GM23338 (cell line): ENCODE measurements around the gene CACNA2D3. TPM values are rescaled to one million over a fixed set of nuclear protein-coding genes. Genes with fewer than 3 reads are reported as not detected.

Source experiments
- ATAC-seq: fragments of 200-7000 bp; cut with Tn5 transposase; 3 replicates; pipeline ENCODE4 v1.9.1; 2020
- DNase-seq: peaks from one replicate; pipeline ENCODE4 v3.0.0-alpha.2; 2015; ENCODE audit warnings: low spot score
- H2AFZ ChIP-seq: fragments of 200-600 bp; sonication (generic); 2 replicates; pipeline ENCODE4 v1.8.0; 2016; ENCODE audit warnings: antibody characterized with exemption, mild to moderate bottlenecking, moderate library complexity
- H3F3A ChIP-seq: fragments of 200-600 bp; sonication (generic); replicated peaks from 2 replicates; pipeline ENCODE4 v1.8.0; 2017; ENCODE audit warnings: antibody characterized with exemption, mixed run types, low read depth
- H3K27ac ChIP-seq: fragments of 200-600 bp; sonication (generic); 2 replicates; pipeline ENCODE4 v1.6.1; 2016; ENCODE audit warnings: low read depth
- H3K27me3 ChIP-seq: fragments of 200-600 bp; sonication (generic); 2 replicates; pipeline ENCODE4 v1.8.0; 2016; ENCODE audit warnings: mild to moderate bottlenecking, mixed run types, moderate library complexity; ENCODE audit not compliant: insufficient read depth
- H3K36me3 ChIP-seq: fragments of 200-600 bp; sonication (generic); 2 replicates; pipeline ENCODE4 v1.8.0; 2016; ENCODE audit warnings: mild to moderate bottlenecking; ENCODE audit not compliant: insufficient read depth
- H3K4me1 ChIP-seq: fragments of 200-600 bp; sonication (generic); 2 replicates; pipeline ENCODE4 v1.8.0; 2016; ENCODE audit warnings: mild to moderate bottlenecking, moderate library complexity; ENCODE audit not compliant: insufficient read depth
- H3K4me2 ChIP-seq: fragments of 200-600 bp; sonication (generic); 2 replicates; pipeline ENCODE4 v1.7.1; 2017; ENCODE audit warnings: mixed run types
- H3K4me3 ChIP-seq: fragments of 200-600 bp; sonication (generic); 2 replicates; pipeline ENCODE4 v1.6.1; 2016; ENCODE audit warnings: mixed run types
- H3K79me2 ChIP-seq: fragments of 200-600 bp; sonication (generic); replicated peaks from 2 replicates; pipeline ENCODE4 v1.8.0; 2017; ENCODE audit warnings: mild to moderate bottlenecking; ENCODE audit not compliant: insufficient read depth
- H3K9me2 ChIP-seq: fragments of 200-600 bp; sonication (generic); 2 replicates; pipeline ENCODE4 v1.8.0; 2017; ENCODE audit not compliant: insufficient read depth
- H4K20me1 ChIP-seq: fragments of 200-600 bp; sonication (generic); replicated peaks from 2 replicates; pipeline ENCODE4 v1.8.0; 2017; ENCODE audit warnings: mild to moderate bottlenecking; ENCODE audit not compliant: insufficient read depth
- H3K27ac Mint-ChIP-seq: 2 replicates; pipeline ENCODE4 v1.8.0; 2020; ENCODE audit warnings: inconsistent platforms, mild to moderate bottlenecking, moderate library complexity, mixed read lengths
- H3K27me3 Mint-ChIP-seq: 3 replicates; pipeline ENCODE4 v1.8.0; 2022; ENCODE audit warnings: low read depth, mild to moderate bottlenecking, moderate library complexity, mixed read lengths, inconsistent platforms; ENCODE audit not compliant: insufficient read depth, poor library complexity
- H3K36me3 Mint-ChIP-seq: 3 replicates; pipeline ENCODE4 v1.8.0; 2021; ENCODE audit warnings: low read depth, mild to moderate bottlenecking, inconsistent platforms, moderate library complexity, mixed read lengths
- H3K4me1 Mint-ChIP-seq: 3 replicates; pipeline ENCODE4 v1.8.0; 2020; ENCODE audit warnings: mild to moderate bottlenecking, inconsistent platforms, mixed read lengths
- H3K4me3 Mint-ChIP-seq: 3 replicates; pipeline ENCODE4 v1.8.0; 2021; ENCODE audit warnings: moderate library complexity, mild to moderate bottlenecking, inconsistent platforms, mixed read lengths
- H3K9me3 Mint-ChIP-seq: 3 replicates; pipeline ENCODE4 v1.8.0; 2020; ENCODE audit warnings: moderate library complexity, mild to moderate bottlenecking, inconsistent platforms, mixed read lengths
- CTCF ChIP-seq, 2 experiments: fragments of 200-600 bp in 1 of 2; sonication (generic) in 1 of 2; conservative IDR thresholded peaks; 2 replicates each; pipeline versions ENCODE4 v1.5.1 to v1.6.1; 2016 to 2017; ENCODE audit warnings: antibody characterized with exemption in 2 of 2, low read depth in 2 of 2, mild to moderate bottlenecking in 2 of 2, moderate library complexity in 1 of 2
- EZH2 ChIP-seq: fragments of 200-600 bp; sonication (generic); IDR thresholded peaks from one replicate; pipeline ENCODE4 v1.8.0; 2017; ENCODE audit warnings: antibody characterized with exemption, mild to moderate bottlenecking, low read depth; ENCODE audit not compliant: unreplicated experiment
- POLR2AphosphoS5 ChIP-seq: IDR thresholded peaks from 2 replicates; pipeline ENCODE4 v1.6.1; 2016; ENCODE audit warnings: antibody characterized with exemption, low read depth
- ZNF331 ChIP-seq: fragments of 250-450 bp; sonication (Bioruptor Pico); IDR thresholded peaks from 2 replicates; pipeline ENCODE4 v1.5.0; 2020; ENCODE audit warnings: low read depth, mild to moderate bottlenecking, moderate library complexity
- ZNF462 ChIP-seq: fragments of 250-450 bp; sonication (Bioruptor Pico); IDR thresholded peaks from 2 replicates; pipeline ENCODE4 v1.5.0; 2020; ENCODE audit warnings: mild to moderate bottlenecking, moderate library complexity
- polyA plus RNA-seq: library from polyadenylated mRNA; unstranded; fragments of >200 nt; fragmentation: Nextera tagmentation; extraction: Ambion mirVana; gene quantifications from 2 replicates; pipeline ENCODE4 v1.2.1, GENCODE V29; 2016
- total RNA-seq: library from RNA; depleted of rRNA; stranded (reverse); fragments of >200 nt; shearing (Covaris generic); gene quantifications from 2 replicates; pipeline ENCODE4 v1.2.3, GENCODE V29; 2014
- TF ChIP-seq, protein P1 (sequence below): IDR thresholded peaks from 2 replicates; pipeline ENCODE4 v1.6.1; 2016; ENCODE audit warnings: antibody characterized with exemption
- TF ChIP-seq, protein P2 (sequence below): IDR thresholded peaks from one replicate; pipeline ENCODE4 v1.6.1; 2018; ENCODE audit warnings: antibody characterized with exemption; ENCODE audit not compliant: unreplicated experiment

Gene CACNA2D3
- total and polyA plus RNA-seq, 2 experiments from 2014 or later: 2.2 to 2.3 TPM

DNA sequence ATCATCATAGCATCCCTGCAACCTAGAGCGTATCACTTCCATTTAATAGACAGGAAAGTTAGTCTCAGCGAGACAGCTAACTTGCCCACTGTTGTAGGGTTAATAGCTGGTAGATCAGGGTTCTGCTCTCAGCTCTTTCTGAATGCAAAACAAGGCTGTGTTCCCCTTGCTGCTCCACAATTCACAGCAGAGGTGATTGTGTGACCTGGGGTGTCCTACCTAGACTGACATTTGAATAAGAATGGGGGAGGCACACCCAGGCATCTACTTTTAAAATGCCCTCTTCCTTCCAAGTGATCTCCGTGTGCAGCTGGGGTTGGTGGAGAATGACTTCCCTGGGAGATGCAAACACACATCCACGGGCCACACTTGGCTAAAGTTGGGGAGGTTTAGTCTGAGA, 43.0 kb upstream of the CACNA2D3 start:
- Histone ChIP-seq H2AFZ (peak overlapping the region; percentile 48; the same call in 1 of the 2 replicates), H3K4me2 (peak overlapping the region; percentile 60), H3K4me3 (peak overlapping the region; percentile 34; the same call in 1 of the 2 replicates), H4K20me1 (no peaks in the 10 kb centered on the region), H3K27ac (peak overlapping the region; percentile 28), H3K79me2 (no peaks in the 10 kb centered on the region), H3K27me3 (no peaks in the 10 kb centered on the region), H3K4me1 (peaks cover 27% of the 10 kb centered on the region), H3K9me2 (no peaks in the 10 kb centered on the region), H3F3A (no peaks in the 10 kb centered on the region), H3K36me3 (no peaks in the 10 kb centered on the region)
- H3K36me3 Mint-ChIP-seq: no peaks in the 10 kb centered on the region
- ATAC-seq (peak; percentile 89), DNase-seq (peak; percentile 40)
- H3K9me3 Mint-ChIP-seq: no peaks in the 10 kb centered on the region
- peaks cover 6% of the 10 kb centered on the region for H3K27me3 Mint-ChIP-seq
- peak overlapping the region; percentile 31 for H3K4me3 Mint-ChIP-seq
- peaks cover 40% of the 10 kb centered on the region for H3K4me1 Mint-ChIP-seq
- peak overlapping the region; percentile 41 for H3K27ac Mint-ChIP-seq
- TF ChIP-seq, protein P1, sequence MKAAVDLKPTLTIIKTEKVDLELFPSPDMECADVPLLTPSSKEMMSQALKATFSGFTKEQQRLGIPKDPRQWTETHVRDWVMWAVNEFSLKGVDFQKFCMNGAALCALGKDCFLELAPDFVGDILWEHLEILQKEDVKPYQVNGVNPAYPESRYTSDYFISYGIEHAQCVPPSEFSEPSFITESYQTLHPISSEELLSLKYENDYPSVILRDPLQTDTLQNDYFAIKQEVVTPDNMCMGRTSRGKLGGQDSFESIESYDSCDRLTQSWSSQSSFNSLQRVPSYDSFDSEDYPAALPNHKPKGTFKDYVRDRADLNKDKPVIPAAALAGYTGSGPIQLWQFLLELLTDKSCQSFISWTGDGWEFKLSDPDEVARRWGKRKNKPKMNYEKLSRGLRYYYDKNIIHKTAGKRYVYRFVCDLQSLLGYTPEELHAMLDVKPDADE: no peak
- peak; percentile 81 for TF ChIP-seq ZNF462 (CRISPR knock-in tag)

DNA sequence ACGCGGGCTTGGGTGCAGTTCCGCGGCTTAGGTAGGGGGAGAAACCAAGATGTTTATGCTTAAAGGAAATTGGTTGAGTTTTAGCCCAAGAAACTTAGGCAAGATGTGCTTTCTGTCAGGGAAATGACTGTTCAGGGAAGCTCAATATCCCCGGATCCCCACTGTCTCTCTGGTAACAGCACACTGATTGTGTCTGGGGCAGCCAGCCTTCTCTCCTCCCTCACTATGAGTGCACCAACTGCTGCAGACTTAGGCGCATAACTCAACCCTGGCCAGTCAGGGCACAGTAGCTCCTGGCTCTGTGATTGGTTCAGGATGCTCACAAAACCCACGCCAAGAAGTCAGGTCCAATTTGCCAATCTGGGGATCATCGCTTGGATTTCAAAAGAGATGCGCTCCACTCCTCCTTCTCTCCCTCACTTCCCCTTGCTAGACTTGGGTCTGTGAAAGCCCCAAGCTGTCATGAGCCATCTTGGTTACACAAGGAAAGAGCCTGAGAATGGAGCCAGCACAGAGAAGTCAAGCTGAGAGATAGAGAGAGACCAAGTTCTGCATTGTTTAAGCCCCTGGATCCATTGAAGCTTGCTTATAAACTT, 42.5 kb upstream of the CACNA2D3 start:
- no peaks in the 10 kb centered on the region for H3K9me3 Mint-ChIP-seq
- Histone ChIP-seq H3K4me1 (peaks cover 27% of the 10 kb centered on the region), H3K36me3 (no peaks in the 10 kb centered on the region), H3F3A (no peaks in the 10 kb centered on the region), H3K27me3 (no peaks in the 10 kb centered on the region), H3K9me2 (no peaks in the 10 kb centered on the region), H3K79me2 (no peaks in the 10 kb centered on the region), H2AFZ (peak overlapping the region; percentile 72; the same call in 1 of the 2 replicates), H3K4me2 (peak overlapping the region; percentile 60), H3K4me3 (peak overlapping the region; percentile 34; the same call in 1 of the 2 replicates), H3K27ac (peak overlapping the region; percentile 28), H4K20me1 (no peaks in the 10 kb centered on the region)
- H3K27me3 Mint-ChIP-seq: peaks cover 6% of the 10 kb centered on the region
- H3K36me3 Mint-ChIP-seq: no peaks in the 10 kb centered on the region
- peak overlapping the region; percentile 46 for H3K27ac Mint-ChIP-seq
- peaks cover 40% of the 10 kb centered on the region for H3K4me1 Mint-ChIP-seq
- ATAC-seq (peak; percentile 78), DNase-seq (peak; percentile 44)
- H3K4me3 Mint-ChIP-seq: peak overlapping the region; percentile 31; the same call in 1 of the 3 replicates
- no peak for TF ChIP-seq EZH2
- TF ChIP-seq ZNF331: no peak
- TF ChIP-seq, protein P2, sequence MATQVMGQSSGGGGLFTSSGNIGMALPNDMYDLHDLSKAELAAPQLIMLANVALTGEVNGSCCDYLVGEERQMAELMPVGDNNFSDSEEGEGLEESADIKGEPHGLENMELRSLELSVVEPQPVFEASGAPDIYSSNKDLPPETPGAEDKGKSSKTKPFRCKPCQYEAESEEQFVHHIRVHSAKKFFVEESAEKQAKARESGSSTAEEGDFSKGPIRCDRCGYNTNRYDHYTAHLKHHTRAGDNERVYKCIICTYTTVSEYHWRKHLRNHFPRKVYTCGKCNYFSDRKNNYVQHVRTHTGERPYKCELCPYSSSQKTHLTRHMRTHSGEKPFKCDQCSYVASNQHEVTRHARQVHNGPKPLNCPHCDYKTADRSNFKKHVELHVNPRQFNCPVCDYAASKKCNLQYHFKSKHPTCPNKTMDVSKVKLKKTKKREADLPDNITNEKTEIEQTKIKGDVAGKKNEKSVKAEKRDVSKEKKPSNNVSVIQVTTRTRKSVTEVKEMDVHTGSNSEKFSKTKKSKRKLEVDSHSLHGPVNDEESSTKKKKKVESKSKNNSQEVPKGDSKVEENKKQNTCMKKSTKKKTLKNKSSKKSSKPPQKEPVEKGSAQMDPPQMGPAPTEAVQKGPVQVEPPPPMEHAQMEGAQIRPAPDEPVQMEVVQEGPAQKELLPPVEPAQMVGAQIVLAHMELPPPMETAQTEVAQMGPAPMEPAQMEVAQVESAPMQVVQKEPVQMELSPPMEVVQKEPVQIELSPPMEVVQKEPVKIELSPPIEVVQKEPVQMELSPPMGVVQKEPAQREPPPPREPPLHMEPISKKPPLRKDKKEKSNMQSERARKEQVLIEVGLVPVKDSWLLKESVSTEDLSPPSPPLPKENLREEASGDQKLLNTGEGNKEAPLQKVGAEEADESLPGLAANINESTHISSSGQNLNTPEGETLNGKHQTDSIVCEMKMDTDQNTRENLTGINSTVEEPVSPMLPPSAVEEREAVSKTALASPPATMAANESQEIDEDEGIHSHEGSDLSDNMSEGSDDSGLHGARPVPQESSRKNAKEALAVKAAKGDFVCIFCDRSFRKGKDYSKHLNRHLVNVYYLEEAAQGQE: no peak
- TF ChIP-seq CTCF (conservative IDR thresholded peaks at IDR 0.05; ENCODE audit: low read depth in 2 of 2): no peak
- no peak for TF ChIP-seq POLR2AphosphoS5
